MM.1S (cell line): ENCODE measurements around the gene MCOLN2.

Experiments
- DNase-seq: peaks from one replicate; pipeline ENCODE4 v3.0.0-alpha.2; 2015
- H2AFZ ChIP-seq: fragments of 300-600 bp; sonication (generic); 2 replicates; pipeline ENCODE4 v1.6.0; 2016; ENCODE audit warnings: antibody characterized with exemption, low read length
- H3F3A ChIP-seq: fragments of 300-600 bp; sonication (generic); 2 replicates; pipeline ENCODE4 v1.6.1; 2016; ENCODE audit warnings: mild to moderate bottlenecking, antibody characterized with exemption, low read length, moderate library complexity, mixed read lengths; ENCODE audit not compliant: insufficient read depth
- H3K27ac ChIP-seq: fragments of 300-600 bp; sonication (generic); 2 replicates; pipeline ENCODE4 v1.5.1; 2016; ENCODE audit warnings: mild to moderate bottlenecking, low read length
- H3K27me3 ChIP-seq: fragments of 300-600 bp; sonication (generic); replicated peaks from 2 replicates; pipeline ENCODE4 v1.6.0; 2016; ENCODE audit warnings: low read length; ENCODE audit not compliant: insufficient read depth
- H3K36me3 ChIP-seq: fragments of 300-600 bp; sonication (generic); replicated peaks from 2 replicates; pipeline ENCODE4 v1.6.1; 2016; ENCODE audit warnings: mild to moderate bottlenecking, low read length, mixed read lengths; ENCODE audit not compliant: insufficient read depth
- H3K4me1 ChIP-seq: fragments of 300-600 bp; sonication (generic); 2 replicates; pipeline ENCODE4 v1.6.1; 2016; ENCODE audit warnings: low read length, mixed read lengths
- H3K4me2 ChIP-seq: fragments of 300-600 bp; sonication (generic); 2 replicates; pipeline ENCODE4 v1.6.0; 2016; ENCODE audit warnings: low read depth, low read length
- H3K4me3 ChIP-seq: fragments of 300-600 bp; sonication (generic); 2 replicates; pipeline ENCODE4 v1.5.1; 2016; ENCODE audit warnings: low read length, mixed read lengths
- H3K79me2 ChIP-seq: fragments of 300-600 bp; sonication (generic); 2 replicates; pipeline ENCODE4 v1.6.1; 2016; ENCODE audit warnings: mixed run types, low read length, mixed read lengths
- H3K9ac ChIP-seq: fragments of 300-600 bp; sonication (generic); 2 replicates; pipeline ENCODE4 v1.6.1; 2016; ENCODE audit warnings: low read length, mixed read lengths
- H3K9me2 ChIP-seq: fragments of 300-600 bp; sonication (generic); replicated peaks from 2 replicates; pipeline ENCODE4 v1.6.1; 2016; ENCODE audit warnings: mild to moderate bottlenecking, low read length, mixed read lengths; ENCODE audit not compliant: insufficient read depth
- H3K9me3 ChIP-seq: fragments of 300-600 bp; sonication (generic); replicated peaks from 2 replicates; pipeline ENCODE4 v1.6.1; 2016; ENCODE audit warnings: mild to moderate bottlenecking, low read length, mixed read lengths; ENCODE audit not compliant: insufficient read depth
- H4K20me1 ChIP-seq: fragments of 300-600 bp; sonication (generic); 2 replicates; pipeline ENCODE4 v1.6.1; 2016; ENCODE audit warnings: mild to moderate bottlenecking, low read length, moderate library complexity, mixed read lengths; ENCODE audit not compliant: insufficient read depth
- CTCF ChIP-seq: fragments of 300-600 bp; sonication (generic); IDR thresholded peaks from 2 replicates; pipeline ENCODE4 v1.5.1; 2016; ENCODE audit warnings: antibody characterized with exemption, low read length, mixed read lengths
- EZH2 ChIP-seq: fragments of 300-600 bp; sonication (generic); optimal IDR thresholded peaks from 2 replicates; pipeline ENCODE3; 2017; ENCODE audit warnings: low read depth, mild to moderate bottlenecking, antibody characterized with exemption, low read length, mixed read lengths
- EZH2phosphoT487 ChIP-seq: fragments of 300-600 bp; sonication (generic); IDR thresholded peaks from 2 replicates; pipeline ENCODE4 v1.6.1; 2018; ENCODE audit warnings: antibody characterized with exemption, low read length

Gene MCOLN2

GRCh38 chr1:84899969-84900368, 96.9 kb downstream of the MCOLN2 start:
- Histone ChIP-seq H3K36me3 (no peaks in the 10 kb centered on the region), H3K27me3 (no peaks in the 10 kb centered on the region), H3K9ac (no peak overlapping the region), H3K79me2 (no peaks in the 10 kb centered on the region), H3K9me2 (no peaks in the 10 kb centered on the region), H2AFZ (no peak overlapping the region), H3K4me2 (no peak overlapping the region), H3K4me1 (no peaks in the 10 kb centered on the region), H3F3A (no peaks in the 10 kb centered on the region), H3K4me3 (no peak overlapping the region), H3K9me3 (no peaks in the 10 kb centered on the region), H3K27ac (no peak overlapping the region), H4K20me1 (no peaks in the 10 kb centered on the region)
- no peak for TF ChIP-seq CTCF
- TF ChIP-seq EZH2, result no peak
- TF ChIP-seq EZH2phosphoT487, result no peak
- no peak for DNase-seq

DNA sequence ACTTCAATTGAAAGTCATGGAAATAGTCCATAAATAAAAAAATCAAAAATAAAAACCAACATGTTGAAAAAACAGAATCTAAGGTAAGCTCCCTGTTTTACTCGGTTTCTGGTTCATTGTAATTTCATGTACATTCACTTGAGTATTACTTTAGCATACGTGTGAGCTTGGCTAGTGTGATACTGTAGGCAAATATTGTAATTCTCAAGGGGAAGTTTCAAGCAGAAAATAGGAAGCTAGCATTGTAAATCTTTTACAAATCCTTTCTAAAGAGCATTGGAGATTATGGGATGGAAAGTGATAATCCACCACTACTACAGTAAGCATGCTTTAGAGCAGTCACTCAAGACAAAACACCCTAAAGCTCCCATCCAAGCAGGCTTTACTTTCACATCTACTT, 100.6 kb downstream of the MCOLN2 start:
- no peak for TF ChIP-seq CTCF
- TF ChIP-seq EZH2phosphoT487, result no peak
- TF ChIP-seq EZH2, result no peak
- Histone ChIP-seq H3K4me3 (no peak overlapping the region), H3K4me2 (no peak overlapping the region), H3K4me1 (no peaks in the 10 kb centered on the region), H3K9ac (no peak overlapping the region), H2AFZ (no peak overlapping the region), H3K27ac (no peak overlapping the region), H3K9me3 (no peaks in the 10 kb centered on the region), H3F3A (no peaks in the 10 kb centered on the region), H3K36me3 (no peaks in the 10 kb centered on the region), H4K20me1 (no peaks in the 10 kb centered on the region), H3K27me3 (no peaks in the 10 kb centered on the region), H3K9me2 (no peaks in the 10 kb centered on the region), H3K79me2 (no peaks in the 10 kb centered on the region)
- no peak for DNase-seq

- no peak within 1 kb of the TSS for H3K27ac ChIP-seq
- H3K9me2 ChIP-seq, result no peaks in the 10 kb centered on the region
- H3K4me3 ChIP-seq, result no peak within 1 kb of the TSS
- no peaks in the 10 kb centered on the region for H3K36me3 ChIP-seq
- H3K27me3 ChIP-seq, result no peaks in the 10 kb centered on the region
- no peaks in the 10 kb centered on the region for H3F3A ChIP-seq
- no peak for TF ChIP-seq CTCF
- TF ChIP-seq EZH2phosphoT487, result no peak
- no peak for TF ChIP-seq EZH2
- H3K79me2 ChIP-seq, result no peaks in the 10 kb centered on the region
- no peak within 1 kb of the TSS for H2AFZ ChIP-seq
- no peaks in the 10 kb centered on the region for H3K9me3 ChIP-seq
- no peak within 1 kb of the TSS for H3K9ac ChIP-seq
- no peak for DNase-seq
- H4K20me1 ChIP-seq, result no peaks in the 10 kb centered on the region
- H3K4me1 ChIP-seq, result no peaks in the 10 kb centered on the region
- no peak within 1 kb of the TSS for H3K4me2 ChIP-seq
Observed at GRCh38 chr1:84892705-84893618, 104.0 kb downstream of the MCOLN2 start, which contains the start of gene LPAR3. Gene LPAR3 (minus strand): TSS chr1:84893206. CDS start chr1:84866120, 27,086 bp downstream.
